GM19240 (cell line): ENCODE results near the gene ABHD12.
A peak's percentile ranks its signal among the peaks of the same experiment; 100 is the strongest.
"Not testable (repeated sequence)": the region's sequence is repeated elsewhere in the genome, so short reads cannot be mapped to it uniquely, and the experiment has no call there.

Experiments
- DNase-seq: peaks from one replicate; pipeline ENCODE4 v3.0.0; 2011; ENCODE audit warnings: low spot score; ENCODE audit not compliant: insufficient read length

ABHD12 gene

DNA sequence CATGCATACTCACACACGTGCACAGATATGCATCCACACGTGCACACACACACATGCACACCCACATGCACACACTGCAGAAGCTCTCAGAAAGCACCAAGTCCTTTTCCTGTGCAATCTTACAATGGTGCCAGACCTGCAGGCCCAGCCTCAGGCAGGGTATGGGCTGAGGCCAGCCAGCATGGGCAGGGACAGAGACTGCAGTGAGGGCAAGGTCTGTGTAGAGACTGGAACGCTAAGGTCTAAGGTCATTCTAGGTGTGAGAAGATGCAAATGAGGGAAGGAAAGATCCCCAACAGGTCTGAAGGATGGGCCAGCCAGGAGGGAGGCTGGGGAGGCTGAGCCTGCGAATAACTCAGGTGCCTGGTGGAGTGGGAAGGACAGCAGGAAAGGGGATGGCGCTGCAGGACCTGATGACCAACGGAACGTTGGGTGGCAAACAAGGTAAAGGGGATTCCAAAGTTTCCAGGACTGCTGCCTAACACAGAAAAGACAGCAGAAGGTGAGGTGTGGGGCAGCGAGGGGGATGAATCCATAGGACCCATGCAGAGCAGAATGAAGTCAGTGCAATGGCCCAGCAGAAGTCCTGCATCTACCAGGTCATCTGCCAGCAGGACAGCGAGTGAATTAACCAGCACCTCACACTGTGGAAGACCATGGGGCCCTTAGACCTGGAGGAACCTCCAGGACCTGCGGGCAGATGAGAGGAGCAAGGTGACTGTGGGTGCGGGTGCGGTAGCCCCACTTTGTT is 67.0 kb downstream of the ABHD12 start:
- no peak for DNase-seq

DNA sequence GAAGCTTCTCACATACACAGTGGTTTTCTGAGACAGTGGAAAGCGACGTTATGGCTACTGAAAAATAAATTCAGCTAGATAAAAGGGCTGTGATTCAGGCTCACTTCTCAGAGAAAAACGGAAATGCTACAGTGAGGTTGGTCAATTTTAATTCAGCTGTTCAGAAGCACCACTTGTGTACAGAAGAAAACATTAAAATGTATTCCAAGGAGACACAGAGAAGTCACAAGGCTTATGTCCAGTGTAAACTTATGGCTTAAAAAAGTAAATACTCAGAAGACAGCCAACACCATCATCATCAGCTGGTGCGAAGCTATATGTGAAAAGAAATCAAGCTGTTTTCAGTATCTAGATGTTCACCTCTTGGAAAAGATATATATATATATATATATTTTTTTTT is 68.6 kb downstream of the ABHD12 start:
- no peak for DNase-seq

DNA sequence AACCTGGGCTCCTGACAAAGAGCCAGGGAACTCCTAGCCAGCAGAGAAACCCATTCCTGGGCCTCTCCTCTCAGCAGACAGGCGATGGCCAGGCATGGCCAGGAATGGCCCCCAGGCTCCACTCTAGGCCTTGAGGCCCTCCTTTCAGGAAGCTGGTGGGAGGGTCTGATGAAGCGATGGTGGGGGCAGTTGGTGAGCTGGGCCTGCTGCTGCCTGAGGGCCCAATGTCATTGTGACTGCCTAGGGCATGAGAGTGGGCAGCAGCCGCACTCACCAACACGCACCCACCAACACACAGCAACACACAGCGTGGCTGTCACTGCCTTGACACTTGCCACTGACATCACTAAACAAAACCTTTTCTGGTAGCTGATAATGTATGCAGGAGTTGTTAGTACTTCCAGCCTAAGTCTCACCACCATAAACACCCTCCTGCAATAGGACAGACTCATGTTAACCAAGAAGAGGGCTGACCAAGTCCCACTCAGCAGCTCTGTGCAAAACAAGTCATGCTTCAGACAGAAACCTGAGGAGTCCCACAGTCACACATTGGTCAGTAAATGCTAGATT is 69.3 kb downstream of the ABHD12 start:
- DNase-seq = no peak

DNA sequence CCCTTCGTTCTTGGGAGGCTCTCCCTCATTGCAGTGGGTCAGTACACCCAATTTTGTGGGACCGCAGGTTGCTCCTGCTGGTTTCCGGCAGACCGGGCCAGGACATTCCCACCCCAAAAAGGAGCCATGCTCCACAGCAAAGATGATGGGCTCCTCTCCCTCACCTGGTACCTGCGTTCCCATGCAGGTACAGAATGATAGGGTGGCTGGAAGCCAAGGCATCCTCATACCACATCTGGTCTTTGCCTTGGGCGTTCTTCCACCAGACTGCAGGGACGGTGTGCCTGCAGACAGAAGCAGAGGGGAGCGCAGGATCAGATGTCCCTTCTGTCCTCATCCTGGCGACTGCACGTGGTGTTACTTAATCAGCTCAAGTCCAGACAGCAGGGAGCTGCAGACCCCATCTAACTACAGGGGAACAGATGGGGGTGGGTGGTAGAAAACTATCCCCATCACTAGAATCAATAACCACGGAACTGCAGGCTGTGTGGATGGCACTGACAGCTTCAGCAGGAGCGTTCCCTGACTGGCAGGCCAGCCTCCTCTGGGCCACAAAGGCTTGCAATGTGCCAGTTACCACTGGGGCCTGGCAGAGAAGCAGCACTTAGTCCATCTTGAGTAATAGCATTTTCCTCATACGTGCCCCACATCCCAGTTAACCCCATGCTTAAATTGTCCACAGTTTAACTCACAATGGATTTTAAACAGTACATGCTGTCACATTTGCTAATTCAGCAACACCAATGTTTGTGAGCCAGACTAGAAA is 70.4 kb downstream of the ABHD12 start:
- no peak for DNase-seq

DNA sequence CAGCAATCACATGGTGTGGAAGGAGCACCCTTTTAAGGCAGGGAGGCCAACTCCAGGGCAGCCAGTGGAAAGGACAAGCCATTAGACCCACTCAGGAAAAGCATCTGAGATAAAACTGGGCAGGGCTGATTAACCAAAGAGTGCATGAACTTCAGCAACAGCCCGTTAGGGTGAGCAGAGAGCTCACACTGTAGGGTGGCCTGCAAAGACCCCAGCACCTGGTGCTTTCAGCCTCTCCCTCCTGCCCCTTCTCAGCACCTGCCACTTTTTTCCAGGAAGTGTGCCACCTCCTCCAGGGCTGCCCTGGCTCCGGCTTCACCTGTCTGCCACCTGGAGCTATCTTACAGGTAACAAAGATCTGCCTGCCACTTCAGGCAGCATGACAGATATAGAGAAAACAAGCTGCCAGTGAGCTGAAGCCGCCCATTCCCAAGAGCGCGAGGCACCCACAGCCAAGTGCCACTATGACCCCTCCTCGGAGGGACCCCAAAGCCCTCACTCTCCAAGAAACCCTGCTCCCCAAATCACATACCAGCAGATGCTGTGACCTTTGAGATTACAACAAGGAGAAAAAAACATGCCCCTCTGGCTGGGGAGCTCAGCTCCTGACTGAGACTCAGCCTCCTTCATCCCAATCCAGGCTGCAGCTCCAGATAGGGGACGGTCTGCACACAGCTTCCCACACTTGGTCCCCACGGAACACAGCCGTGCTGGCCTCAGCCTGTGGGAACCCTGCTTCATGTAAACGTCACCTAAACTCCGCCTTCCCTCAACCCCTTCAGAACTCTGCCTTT is 71.2 kb downstream of the ABHD12 start:
- no peak for DNase-seq

DNA sequence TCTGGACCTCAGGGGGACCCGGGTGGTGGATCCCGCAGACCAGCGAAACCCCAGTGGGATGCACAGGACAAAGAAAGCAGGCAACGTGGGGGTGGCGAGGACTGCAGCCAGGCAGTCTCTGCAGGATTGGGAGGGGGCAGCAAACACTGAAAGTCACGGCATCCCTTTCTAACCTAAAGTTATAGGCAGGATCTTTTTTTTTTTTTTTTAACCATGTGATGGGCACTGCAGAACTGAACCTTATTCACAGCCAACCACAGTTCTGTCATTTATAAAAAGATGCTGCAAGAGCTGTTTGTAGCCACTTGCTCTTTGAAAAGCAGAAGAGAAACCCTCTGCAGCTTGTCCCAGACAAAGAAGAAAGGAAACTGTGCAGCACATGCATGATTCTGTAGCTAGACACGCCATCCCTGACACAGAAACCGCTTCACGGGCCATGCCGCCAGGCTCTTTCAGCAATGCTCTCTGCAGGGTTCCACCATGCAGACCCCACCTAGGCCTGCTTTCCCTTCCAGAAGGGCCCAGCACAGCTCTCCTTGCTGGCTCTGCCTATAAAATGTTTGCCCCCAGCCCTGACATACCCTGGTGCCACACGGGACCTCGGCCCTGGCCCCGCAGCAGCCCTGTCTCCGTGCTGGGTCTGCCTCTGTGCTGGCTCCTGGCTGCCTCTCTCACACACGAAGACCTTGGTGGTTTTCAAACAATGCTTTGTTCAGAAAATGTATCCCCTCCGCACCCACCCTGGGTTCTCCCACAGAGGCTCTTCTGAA is 72.0 kb downstream of the ABHD12 start:
- peak; percentile 84 for DNase-seq

DNA sequence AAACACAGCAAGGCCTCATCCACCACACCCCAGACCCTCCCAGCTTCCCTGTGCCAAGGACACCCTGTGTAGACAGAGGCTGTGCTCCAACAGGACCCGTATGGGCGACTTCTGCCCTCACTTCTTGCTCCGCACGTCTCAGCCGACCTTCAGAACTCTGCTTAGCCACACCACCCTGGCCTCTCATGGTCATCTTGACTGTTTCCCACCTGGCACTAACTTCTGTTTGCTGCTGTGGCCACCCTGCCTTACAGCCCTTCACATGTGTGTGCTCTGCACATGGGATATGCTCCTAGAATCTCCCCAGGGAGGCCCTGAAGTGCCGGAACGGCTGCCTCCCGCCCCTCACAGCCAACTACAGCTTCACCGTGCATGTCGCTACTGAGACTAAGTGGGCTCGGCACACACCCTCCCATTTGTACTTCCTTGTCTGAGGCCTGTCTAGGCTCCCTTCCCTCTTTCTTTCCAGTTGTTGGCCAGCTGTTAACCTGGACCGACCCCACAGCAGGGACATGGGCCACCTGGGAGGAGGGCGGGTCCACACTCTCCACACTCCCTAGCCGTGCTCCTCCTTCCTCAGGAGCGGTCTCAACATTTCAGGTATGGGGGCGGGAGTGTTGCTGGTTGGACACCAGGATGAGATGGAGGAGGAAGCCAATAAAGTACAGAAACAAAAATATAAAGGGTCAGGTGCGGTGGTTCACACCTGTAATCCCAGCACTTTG is 73.1 kb downstream of the ABHD12 start:
- DNase-seq = no peak

DNA sequence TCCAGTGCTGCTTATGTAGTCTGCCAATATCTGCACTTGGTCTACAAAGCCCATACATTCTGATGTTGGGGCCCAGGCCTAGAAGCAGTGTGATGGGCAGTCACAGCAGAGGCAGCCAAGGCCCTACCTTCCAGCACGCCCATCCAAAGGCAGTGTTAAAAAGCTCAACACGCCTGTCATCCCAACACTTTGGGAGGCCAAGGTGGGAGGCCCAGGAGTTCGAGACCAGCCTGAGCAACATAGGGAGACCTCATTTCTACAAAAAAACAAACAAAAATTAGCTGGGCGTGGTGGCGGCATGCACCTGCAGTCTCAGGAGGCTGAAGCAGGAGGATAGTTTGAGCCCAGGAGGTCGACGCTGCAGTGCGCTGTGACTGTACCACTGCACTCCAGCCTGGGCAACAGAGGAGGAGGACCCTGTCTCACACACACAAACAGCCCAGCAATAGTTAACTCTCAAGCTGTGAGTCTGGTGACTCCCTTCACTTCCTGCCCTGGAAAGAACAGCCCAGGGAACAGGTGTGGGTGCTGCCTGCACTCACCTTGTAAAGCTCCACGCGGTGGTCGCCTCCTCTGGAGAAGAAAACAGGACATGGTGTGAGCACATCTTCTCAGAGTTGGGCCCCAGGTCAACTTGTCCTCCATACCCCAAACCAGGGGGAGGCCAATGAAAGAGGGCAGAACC is 74.0 kb downstream of the ABHD12 start:
- DNase-seq = no peak

DNA sequence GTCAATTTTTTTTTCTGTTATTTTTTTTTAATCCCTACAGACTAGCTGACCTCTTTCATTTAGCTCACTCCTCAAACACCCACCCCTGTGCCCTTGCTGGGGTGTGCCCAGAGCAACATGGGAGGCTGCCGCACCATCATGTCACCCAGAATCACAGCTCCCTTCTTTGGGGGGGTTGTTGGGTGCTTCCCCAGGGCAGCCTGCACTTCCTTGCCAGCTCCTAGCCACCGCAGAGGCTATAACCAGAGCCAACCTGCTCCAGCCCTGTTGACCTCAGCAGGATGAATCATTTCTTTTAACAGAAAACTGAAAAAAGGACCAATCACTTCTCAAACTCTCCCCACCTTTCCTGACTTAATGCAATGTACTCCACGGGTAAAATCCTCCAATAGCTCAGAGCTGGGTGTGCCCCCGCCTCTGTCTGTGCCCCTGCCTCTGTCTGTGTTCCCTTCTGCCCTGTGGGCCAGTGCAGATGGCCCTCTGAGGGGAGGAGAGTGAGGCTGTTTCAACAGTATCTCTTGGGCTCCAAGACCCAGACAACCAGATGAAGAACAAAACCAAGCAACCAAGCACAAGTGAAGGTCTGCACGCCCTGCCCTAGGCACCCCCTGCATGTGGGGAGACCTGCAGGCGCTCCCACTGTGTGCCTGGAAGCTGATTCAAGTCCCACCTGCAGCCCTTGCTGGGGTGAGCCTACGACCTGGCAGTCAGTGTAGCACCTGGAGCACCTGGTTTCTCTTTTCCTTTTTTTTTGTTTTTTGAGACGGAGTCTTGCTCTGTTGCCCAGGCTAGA is 75.0 kb downstream of the ABHD12 start:
- DNase-seq = no peak

DNA sequence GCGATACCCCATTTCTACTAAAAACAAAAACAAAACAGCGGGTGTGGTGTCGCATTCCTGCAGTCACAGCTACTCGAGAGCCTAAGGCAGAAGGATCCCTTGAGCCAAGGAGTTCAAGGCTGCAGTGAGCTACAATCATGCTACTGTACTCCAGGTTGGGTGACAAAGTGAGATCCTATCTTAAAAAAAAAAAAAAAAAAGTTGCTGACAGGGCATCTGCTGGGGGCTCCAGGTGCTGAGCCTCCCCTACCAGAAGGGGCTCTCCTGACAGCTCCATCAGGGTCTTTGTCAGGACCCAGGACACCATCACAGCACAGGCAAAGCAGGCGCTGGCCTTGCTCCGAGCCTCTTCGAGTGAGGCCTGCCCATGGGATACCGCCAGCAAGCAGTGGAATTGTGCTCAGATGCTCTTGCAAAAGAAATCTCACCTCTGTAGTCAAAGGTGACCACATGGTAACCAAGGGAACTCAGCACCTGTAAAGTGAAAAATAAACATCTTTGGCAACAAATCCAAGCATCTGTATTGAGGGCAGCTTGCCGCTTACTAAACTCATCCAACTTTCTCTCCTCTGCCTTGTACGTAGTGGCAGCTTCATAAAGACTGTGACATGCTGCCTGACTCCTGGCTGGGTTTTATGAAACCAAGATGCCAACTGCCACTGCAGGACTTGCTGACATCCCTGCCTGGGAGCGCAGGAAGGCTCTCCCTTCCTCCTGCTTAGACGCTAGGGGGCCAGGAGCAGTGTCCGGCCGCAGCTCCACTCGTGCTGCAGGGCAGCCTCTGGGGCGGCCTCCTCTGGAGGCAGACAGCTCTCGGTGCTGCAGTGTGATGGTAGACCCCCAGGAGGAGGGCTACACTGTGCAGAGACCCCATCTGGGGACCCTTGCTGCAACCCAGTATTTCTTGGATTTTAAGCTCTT is 75.9 kb downstream of the ABHD12 start:
- DNase-seq = no peak

DNA sequence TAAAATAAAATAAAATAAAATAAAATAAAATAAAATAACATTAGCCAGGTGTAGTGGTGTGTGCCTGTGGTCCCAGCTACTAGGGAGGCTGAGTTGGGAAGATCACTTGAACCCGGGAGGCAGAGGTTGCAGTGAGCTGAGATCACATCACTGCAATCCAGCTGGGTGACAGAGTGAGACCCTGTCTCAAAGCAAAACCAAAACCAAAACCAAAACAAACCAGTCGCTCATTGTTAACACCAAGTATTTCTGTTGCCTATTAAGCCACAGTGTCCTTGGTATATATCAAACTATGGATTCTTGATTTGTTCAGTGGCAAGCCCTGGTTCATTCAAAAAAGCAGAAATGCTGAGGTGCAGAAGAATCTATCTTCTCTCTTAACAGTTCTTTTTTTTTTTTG is 77.0 kb downstream of the ABHD12 start:
- no peak for DNase-seq

DNA sequence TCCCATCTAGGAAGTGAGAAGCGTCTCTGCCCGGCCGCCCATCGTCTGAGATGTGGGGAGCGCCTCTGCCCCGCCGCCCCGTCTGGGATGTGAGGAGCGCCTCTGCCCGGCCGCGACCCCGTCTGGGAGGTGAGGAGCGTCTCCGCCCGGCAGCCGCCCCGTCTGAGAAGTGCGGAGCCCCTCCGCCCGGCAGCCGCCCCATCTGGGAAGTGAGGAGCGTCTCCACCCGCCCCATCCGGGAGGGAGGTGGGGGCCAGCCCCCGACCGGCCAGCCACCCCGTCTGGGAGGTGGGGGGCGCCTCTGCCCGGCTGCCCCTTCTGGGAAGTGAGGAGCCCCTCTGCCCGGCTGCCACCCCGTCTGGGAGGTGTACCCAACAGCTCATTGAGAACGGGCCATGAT is 77.9 kb downstream of the ABHD12 start:
- not testable (repeated sequence) for DNase-seq

DNA sequence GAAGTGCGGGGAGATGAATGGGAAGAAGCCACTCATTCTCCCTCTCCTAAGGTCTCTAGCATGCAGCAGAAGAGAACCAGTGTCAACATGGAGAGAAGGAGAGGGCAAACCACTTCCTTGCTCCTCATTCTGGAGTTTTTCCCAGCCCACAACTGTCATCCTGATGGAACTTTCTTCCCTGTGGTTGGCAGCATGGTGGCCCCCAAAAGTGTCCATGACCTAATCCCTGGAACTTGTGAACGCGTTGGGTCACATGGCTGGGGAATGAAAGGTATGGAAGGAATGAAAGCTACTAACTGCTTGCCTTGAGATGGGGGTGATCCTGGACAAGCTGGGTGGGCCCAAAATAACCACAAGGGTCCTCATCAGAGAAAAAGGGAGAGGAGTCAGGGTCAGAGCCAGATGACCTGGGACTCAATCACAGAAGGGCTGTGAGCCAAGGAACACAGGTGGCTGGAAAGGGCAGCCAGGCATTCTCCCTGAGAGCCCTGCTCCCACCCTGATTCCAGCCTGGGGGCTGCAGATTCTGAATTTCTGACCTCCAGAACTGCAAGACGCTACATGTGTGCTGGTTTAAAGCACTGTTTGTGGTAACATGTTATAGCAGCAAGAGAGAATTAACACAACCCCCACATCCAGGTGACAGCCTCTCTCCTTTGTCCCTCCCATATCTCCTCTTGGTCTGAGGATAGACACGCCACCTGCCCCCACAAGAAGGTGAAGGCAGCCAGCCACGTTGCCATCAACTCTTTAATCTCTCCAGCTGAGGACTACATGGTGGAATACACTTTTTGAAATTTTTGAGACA is 79.5 kb downstream of the ABHD12 start:
- no peak for DNase-seq

DNA sequence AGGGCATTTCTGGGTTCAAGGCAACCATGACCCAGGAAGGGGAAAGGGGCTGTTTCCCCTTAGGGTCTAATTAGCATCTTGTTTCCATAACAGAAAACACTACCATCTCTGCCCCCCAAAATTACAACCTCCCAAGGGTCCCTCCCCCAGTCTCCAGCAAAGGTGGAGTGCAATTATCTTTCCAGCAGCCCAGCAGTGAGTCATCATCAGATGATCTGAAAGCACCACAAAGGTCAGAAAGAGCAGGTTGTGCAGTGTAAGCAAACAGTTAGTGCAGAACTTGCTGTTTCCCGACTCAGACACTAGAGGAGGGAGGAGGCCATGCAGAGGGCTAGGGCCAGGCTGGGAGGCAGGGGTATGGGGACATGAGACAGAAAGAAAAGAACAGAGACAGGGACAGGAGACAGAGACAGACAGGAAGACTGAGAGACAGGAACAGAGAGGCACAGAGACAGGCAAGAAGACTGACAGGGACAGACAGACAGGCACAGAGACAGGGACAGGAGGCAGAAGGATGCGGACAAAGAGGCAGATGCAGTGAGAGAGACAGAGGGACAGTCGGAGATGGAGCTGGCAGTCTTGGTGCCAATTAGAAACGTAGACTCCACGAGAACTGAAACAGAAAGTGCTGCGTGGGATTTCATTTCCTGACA is 80.2 kb downstream of the ABHD12 start:
- peak; percentile 79 for DNase-seq

DNA sequence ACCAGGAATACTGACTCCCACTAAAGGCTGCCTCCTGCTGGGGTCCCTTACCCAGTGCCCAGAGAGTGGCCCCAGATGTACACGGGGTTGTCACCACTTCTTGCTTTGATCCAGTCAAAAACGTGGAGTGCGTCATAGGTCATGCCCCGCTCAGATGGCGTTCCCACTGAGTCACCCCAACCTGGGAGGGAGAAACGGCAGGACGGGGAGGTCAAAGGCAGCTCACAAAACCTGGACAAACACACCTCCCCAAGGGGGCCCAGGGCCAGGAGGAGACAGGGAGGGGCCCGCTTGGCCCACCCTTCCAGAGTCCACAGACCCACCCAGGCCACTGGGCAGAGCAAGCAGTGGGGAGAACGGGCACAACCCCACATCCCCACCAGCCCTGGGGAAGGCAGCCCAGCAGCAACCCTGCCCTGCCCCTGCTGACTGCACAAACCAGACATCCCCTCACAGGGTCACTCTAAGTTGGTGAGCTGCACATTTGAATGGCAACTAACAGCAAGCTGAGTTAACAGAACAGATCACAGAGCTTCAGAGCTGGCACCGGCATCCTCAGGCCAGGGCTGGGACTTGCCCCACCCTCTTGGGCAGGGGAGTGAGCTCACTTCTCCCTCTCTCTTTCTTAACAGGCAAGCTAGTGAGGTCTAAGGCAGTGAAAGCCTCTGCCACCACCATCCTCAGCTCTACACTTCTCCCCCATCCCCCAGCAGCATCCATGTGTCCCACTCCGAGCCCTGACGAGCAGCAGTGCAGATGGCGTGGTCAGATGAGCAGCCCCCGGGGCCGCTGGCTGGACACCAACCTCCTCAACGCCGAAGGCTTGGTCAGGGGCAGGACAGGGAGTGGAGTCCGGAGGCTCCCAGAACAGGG is 81.0 kb downstream of the ABHD12 start:
- no peak for DNase-seq
